GM18502 (cell line): ENCODE measurements around the gene GPR18.
"Not testable (repeated sequence)": the region's sequence is repeated elsewhere in the genome, so short reads cannot be mapped to it uniquely, and the experiment has no call there.

ENCODE experiments used
- ATAC-seq: cut with Tn5 transposase; IDR thresholded peaks from one replicate; pipeline ENCODE4 v1.9.1; 2021; ENCODE audit warnings: mild to moderate bottlenecking; ENCODE audit not compliant: unreplicated experiment, poor library complexity

Gene GPR18

DNA sequence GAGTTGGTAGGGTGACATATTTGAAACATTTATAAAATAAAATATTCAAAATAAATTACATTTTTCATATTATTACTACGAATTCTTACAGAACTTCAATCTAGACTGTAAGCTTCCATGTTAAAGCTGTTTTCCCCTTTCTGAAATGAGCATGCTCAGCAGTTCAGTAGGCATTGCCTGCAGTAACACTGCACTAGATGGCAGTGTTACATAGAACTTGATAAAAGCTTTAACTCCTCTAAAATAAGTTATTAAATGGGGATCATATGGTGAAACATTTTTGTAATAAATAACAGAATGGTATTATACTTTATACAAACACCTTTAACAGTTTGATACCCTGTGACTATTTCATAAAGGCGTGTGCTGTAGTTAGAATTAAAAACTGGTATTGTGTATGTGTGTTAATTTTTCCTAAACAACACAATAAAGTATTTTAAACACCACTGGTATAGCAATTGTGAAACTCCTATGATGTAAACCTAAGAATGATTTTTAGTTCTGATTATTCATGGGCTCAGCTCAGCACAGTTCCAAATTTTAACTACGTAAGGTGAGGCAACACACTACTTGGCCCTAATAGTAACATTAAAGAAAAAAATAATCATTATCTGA lies 11.6 kb upstream of the GPR18 start:
- peak; percentile 84 for ATAC-seq

DNA sequence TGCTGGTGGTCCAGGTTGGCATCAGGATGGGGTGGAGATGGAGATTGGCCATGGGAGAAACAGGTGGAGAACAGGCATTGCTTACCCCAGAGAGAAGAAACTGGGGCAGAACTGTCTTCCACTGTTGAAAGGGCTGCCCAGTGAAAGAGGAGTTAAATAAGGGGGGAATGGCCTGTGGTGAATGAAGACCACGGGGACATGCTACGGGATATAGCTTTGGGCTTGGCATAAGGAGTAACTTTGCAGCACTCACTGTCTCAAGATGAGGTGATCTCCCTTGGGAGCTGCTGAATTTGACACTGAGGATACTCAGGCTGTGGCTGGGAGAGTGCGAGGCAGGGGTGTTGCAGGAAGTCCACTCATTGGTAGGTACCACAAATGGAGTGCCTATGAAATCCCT lies 10.6 kb upstream of the GPR18 start:
- ATAC-seq: no peak

DNA sequence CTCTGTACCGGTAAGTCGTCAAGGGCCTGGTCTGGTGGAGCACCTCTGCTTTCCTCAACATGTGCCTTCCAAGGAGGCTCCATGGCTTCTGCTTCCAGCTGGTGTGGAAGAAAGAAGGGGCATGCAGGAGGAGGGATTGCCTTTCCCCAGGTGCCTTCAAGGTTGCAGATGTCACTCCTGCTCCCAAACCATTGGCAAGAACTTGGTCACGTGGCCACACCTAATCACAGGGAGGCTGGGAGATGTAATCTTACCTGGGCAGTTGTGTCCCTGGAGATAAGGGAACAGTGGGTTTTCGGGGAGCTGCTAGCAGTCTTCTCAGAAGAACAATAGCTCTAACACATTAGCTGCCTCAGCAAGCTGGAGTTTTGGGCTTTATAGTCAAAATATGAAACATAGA lies 9.7 kb upstream of the GPR18 start:
- ATAC-seq: no peak

DNA sequence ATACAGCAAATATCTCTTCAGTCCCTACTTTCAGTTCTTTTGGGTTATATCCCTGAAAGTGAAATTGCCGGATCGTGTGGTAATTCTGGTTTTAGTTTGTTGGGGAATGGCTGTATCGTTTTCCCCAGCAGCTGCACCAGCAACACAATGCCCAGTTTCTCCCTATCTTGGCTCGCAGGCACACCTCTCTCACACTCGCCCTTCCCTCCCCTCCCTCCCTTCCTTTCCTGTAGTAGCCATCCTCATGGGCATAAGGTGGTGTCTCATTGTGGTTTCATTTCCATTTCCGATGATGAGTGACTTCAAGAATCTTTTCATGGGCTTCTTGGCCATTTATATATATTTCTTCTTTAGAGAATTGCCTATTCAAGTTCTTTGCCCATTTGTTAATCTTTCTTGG lies 8.6 kb upstream of the GPR18 start:
- no peak for ATAC-seq

DNA sequence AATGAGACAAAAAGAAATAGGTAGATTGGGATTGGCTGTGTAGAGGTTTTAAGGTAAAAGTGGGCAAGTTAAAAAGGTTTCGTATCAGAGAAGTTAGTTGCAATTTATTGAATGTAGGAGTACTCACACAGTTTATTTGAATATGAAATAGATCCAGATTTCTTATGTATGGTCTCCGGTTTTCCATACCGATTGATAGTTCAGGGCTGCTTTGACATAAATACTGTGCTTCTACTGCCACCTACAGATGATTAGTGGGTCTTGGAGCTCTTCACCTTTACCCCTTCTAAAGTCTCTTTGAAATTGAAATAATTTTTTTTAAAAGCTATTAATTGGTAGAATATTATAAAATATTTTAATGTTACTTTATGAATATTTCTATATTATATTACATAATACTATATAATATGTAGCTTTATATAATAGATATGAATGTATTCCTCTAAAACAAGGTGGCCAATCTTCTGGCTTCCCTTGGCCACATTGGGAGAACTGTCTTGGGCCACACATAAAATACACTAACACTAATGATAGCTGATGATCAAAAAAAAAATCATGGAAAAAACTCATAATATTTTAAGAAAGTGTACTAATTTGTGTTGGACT lies 7.7 kb upstream of the GPR18 start:
- ATAC-seq: no peak

DNA sequence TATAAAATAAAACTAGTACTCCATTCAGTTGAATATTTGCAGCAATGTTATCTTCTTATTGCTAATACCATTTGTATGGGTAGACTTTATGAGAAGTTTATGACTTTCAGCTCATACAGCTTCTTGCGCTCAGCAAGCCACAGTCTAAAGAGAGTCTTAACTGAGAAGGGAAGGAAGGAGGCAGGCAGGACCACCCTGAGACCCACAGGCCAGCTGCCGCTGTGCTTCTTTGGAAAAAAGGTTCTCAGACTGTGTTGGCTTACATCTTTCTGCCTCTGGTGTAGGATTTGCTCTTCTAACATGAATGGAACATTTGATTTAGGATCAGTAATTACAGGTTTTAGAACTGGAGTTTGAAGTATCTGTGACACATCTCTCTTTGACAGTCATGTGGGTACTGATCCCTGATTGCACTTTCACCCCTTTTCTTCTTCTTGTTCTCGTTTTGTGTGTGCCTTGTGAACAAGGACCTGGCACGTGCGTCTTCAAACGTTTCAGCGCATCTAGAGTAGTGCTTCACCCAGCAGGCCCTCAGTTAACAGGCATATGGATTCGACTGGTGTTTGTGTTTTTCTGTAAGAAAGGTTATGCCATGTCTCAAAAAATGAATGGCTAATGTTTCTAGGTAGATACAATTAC lies 7.1 kb upstream of the GPR18 start:
- ATAC-seq: no peak

DNA sequence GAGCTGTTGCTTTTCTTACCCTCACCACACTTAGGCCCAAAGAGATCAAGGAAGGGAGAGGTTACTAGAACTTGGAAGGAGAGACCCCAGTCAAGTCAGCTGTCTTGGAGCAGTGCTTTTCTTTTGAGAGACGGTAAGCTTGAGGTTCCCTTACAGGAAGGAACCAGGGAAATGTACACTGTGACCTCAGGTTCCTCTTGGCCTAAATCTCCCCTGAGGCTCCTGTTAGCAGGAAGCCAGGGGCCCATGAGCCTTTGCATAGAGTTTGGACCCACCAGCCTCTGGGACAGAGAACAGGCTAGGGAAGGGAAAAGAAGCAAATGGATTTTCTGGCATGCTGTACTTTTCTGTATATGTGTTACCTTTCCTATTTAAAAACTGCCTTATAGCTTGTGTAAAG lies 5.9 kb upstream of the GPR18 start:
- no peak for ATAC-seq

DNA sequence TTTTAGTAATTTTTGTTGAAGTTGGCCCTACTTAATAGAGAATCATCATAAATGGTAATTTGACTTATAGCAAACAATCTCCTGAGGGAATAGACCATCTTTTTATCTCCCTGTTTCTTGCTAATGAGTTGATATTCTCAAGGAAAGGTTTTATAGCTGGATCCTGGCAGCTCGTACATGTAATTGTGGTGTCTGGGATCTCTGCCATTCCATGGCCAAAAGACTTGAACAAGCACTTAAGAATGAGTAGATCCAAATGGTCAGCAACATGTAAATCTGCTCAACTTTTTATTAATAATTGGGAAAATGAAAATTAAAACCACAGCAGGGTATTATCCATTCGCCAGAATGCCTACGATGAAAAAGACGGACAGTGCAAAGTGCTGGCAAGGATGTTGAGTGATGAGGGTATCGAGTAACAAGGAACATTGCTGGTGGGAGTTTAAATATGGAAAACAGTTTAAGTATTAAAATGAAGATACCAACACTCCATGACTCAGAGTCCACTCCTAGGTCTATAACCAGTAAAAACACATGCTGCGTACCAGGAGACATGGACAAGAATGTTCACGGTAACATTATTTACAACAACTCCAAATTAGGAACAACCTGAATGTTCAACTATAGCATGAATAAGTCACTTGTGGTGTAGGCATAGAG lies 5.1 kb upstream of the GPR18 start:
- ATAC-seq: no peak

DNA sequence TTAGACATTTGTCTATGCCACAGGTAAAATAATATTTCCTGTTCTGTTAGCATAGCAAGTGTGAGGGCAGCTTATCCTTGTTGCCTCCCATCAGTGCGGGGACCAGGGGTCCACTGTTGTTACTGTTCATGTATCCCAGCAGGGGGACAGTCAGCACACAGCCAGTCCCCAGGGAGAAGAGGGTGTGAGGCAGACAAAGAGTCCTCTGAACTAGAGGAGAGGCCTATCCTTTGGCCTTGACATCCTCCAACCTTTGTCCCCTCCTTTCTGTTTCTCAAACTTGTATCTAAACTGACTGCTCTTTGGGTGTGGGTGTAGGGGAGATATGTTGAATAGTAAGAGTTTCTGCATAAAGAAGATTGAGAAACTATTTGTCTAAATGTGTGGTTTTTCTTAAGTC lies 2.9 kb upstream of the GPR18 start:
- ATAC-seq: no peak

DNA sequence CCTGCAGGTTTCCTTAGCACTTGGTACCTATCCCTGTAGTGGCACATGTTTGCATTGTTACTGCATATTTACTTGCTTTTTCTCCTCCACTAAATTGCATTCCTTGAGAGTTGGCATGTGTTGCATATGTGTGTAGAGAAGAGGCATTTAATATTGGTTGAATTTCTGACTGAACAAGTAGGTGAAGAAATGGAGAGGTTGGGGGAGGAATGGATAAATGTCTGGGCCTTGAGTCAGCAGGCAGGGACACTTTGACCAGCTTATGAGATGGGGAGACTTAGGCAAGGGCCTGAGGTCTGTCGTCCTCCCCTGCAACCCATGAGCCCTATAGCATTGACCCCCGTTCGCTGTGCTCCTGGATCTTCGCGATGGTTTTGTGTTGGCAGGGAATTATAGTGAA lies 2.0 kb upstream of the GPR18 start:
- ATAC-seq: no peak

DNA sequence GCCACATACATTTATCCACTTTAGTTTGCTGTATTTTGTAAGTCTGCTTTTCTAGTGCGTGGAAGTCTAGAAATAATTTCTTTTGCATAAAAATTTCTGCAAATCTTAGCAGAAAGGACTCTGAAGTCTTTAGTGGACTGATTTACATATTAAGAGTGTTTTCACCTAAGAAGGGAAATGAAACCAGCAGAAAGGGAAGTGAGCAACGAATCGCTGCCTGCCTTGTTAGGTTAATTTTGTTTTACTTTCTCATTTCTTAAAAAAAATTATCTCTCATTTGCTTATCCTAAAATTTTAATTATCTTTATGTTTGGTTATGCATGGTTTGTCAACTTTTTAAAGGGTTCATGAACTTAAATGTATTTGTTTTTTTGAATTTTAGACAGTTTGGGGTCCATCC lies 767 bp upstream of the GPR18 start:
- ATAC-seq: peak; percentile 69

DNA sequence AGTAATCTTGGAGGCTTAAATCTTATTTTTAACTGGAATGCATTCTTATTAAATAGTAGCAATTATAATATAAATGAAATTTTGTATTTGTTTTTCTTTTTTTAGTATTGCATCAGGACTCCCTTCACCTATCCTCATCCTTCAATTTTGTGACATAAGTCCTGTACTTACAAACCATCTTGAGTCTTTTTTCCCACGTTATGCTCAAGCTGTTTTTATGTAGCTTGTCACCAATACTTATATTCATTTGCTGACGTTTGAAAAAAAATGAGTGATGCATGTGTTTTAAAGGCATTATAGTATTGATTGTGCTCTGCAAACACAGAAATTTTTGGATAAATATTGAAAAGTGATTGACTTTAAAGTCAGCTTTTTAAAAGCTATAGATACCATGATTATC lies 888 bp downstream of the GPR18 start:
- ATAC-seq: no peak

DNA sequence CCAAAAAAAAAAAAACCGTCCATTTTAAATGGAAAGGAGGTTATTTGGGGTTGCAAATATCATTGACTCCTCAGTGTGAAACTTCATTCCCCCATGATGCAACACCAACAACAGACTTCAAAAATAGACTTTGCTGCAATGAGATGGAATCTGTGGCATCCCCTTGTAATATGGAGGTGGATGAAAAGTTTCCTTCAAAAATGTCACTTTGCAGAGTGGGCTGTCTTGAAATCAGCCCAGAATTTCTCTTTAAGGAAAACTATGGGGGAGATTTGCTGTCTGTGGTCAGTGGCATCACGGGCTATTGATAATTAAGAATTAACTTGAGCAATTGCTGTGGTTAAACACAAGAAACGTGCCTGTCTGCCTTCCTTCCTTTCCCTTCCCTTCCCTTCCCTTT lies 1.5 kb downstream of the GPR18 start:
- ATAC-seq: no peak

DNA sequence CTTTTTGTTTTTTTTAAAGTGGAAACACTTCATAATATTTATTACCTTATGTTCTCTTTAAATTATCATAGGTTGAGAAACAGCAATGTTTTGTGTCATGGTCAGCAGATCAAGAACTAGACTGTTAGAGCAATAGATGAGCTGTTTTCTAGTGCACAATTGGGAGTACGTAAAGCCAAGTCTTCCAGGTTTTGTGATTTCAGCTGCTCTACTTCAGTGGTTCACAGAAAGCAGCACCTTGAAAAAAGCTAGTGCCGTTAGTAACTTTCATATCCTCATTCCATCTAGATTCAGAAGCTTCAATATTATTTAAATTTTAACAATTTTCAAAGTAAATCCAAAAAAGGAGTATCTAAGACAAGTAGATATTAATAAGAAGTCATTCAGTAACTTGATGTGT lies 1.9 kb downstream of the GPR18 start:
- no peak for ATAC-seq

DNA sequence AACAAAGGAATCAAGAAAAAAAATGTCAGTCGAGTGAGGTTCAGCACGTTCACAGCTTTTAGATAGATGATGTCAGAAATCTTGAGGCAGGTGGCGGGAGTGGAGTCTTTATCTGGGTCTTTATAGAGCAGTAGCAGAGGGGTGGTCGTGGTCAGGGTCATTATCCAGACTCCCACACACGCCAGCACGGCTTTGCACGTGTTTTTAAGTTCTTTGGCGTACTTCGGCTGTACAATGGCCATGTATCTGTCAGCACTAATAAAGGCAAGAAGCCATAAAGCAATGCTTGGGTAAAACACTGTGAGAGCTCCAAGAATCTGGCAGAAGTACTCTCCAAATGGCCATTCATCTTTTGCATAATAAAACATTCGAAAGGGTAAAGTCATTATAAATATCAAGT lies 2.9 kb downstream of the GPR18 start:
- no peak for ATAC-seq

DNA sequence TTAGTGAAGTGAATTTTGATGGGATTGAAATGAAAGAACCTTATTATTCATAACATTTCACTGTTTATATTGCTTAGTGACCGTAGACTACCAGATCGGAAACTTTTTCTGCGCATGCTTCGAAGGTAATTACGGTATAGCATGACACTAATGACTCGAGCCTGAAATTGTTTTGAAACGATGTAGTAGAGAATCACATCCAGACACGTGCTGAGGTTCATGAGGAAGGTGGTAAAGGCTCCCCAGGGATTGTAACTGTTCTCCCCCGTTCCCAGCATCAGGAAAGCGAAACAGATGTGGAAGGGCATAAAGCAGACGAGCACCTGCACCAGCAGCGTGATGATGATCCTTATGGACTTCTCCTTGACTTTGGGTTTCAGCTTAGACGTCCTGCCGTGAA lies 3.3 kb downstream of the GPR18 start:
- no peak for ATAC-seq

DNA sequence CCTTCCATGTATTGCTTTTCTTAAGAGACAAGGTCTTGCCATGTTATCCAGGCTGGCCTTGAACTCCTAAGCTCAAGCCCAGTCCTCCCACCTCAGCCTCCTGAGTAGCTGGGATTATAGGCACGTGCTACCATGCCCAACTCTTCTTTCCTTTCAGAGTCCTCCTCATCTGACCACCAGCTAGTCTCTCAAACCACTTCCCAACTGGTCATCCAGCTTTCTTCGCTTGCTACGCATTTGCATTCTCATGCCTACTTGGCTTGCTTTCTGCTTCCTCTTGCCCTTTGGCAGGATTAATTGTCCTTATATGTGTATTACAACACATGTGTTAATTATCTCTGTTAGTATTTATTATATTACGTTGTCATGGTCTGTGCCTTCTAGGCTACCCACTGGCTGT lies 6.3 kb downstream of the GPR18 start:
- ATAC-seq: no peak

DNA sequence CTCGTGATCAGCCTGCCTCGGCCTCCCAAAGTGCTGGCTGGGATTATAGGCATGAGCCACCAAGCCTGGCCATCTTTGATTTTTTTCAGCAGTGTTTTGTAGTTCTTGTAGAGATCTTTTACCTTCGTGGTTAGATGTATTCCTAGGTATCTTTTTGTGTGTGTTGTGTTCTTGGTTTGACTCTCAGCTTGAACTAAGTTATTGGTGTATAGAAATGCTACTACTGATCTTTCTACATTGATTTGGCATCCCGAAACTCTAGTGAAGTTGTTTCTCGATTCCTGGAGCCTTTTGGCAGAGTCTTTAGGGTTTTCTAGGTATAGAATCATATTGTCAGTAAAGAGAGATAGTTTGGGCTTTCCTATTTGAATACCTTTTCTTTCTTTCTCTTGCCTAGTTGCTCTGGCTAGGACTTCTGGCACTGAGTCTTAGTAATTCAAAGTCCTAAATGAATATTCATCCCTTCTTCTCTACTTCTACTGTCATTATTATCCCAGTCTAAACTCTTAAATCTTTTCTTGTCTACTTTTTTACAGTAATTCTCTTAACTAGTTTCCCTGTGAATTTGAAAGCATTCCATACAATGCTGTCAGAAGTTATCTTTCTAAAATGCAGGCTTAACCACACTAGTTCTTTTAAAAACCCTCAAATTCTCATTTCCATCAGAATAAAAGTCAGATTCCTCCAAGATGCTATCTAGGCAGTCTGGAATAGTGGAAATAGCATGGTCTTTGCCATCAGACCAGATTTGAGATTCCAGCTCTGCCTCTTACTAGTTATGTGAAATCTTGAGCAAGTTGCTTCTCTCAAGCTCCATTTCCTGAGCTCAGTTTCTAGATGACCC lies 7.0 kb downstream of the GPR18 start:
- peak; percentile 59 for ATAC-seq

DNA sequence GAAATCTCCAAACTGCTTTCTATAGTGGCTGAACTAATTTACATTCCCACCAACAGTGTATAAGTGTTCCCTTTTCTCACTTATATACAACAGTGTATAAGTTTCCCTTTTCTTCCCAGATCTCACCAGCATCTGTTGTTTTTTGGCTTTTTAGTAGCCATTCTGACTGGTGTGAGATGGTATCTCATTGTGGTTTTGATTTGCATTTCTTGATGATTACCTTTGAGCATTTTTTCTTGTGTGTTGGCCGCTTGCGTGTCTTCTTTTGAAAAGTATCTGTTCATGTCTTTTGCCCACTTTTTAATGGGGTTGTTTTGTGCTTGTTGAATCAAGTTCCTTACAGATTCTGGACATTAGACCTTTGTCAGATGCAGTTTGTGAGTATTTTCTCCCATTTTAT lies 8.6 kb downstream of the GPR18 start:
- ATAC-seq: not testable (repeated sequence)

DNA sequence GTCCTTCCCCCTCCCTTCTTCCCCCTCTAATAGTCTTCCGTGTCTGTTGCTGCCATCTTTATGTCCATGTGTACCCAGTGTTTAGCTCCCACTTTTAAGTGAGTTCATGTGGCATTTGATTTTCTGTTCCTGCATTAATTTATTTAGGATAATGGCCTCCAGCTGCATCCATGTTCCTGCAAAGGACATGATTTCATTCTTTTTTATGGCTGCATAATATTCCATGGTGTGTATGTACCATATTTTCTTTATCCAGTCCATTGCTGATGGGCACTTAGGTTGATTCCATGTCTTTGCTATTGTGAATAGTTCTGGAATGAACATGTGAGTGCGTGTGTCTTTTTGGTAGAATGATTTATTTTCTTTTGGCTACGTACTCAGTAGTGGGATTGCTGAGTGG lies 9.0 kb downstream of the GPR18 start:
- ATAC-seq: not testable (repeated sequence)

DNA sequence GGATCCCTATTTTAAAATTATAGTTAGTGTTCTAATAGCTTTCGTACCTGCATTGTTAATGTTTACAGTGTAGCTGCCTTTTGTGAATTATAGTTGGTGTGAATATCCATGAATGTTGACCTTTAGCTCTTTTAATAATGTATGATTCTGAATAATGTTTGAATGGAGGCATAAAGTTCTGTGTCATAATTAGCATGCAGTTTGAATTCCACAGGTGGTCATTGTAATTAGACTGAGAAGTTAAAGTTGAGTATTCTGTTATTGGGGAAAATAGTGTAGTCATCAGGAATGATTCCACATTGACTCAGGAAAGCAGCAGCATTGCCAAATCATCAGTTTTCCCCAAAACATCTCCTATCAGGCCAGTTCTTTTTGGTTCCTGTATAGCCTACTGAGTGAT lies 12.1 kb downstream of the GPR18 start:
- ATAC-seq: no peak
